22Rv1 (cell line): Measurements from ENCODE around the gene FAM98B.

Experiments used
- ZFX ChIP-seq: fragments of 450-650 bp; IDR thresholded peaks from 2 replicates; pipeline ENCODE4 v1.6.1; 2017; ENCODE audit warnings: antibody characterized with exemption, borderline replicate concordance
- TF ChIP-seq, protein P1 (sequence below): fragments of 450-650 bp; IDR thresholded peaks from 2 replicates; pipeline ENCODE4 v1.5.1; 2017; ENCODE audit warnings: mild to moderate bottlenecking

GRCh38 chr15:38421069-38421690 is 32.7 kb upstream of the FAM98B start:
- TF ChIP-seq, protein P1, sequence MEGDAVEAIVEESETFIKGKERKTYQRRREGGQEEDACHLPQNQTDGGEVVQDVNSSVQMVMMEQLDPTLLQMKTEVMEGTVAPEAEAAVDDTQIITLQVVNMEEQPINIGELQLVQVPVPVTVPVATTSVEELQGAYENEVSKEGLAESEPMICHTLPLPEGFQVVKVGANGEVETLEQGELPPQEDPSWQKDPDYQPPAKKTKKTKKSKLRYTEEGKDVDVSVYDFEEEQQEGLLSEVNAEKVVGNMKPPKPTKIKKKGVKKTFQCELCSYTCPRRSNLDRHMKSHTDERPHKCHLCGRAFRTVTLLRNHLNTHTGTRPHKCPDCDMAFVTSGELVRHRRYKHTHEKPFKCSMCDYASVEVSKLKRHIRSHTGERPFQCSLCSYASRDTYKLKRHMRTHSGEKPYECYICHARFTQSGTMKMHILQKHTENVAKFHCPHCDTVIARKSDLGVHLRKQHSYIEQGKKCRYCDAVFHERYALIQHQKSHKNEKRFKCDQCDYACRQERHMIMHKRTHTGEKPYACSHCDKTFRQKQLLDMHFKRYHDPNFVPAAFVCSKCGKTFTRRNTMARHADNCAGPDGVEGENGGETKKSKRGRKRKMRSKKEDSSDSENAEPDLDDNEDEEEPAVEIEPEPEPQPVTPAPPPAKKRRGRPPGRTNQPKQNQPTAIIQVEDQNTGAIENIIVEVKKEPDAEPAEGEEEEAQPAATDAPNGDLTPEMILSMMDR = no peak
- TF ChIP-seq ZFX = no peak
